GM10266 (cell line): Measurements from ENCODE around the gene KRT78.
"Not testable (repeated sequence)": the region's sequence is repeated elsewhere in the genome, so short reads cannot be mapped to it uniquely, and the experiment has no call there.

Experiments used
- DNase-seq: peaks from one replicate; pipeline ENCODE4 v3.0.0; 2012; ENCODE audit errors: extremely low spot score
- TF ChIP-seq, protein P1 (sequence below): IDR thresholded peaks from 2 replicates; pipeline ENCODE4 v1.5.1; 2012; ENCODE audit warnings: mild to moderate bottlenecking, low read depth; ENCODE audit not compliant: control insufficient read depth, insufficient read depth; ENCODE audit errors: missing control alignments

Gene KRT78

DNA sequence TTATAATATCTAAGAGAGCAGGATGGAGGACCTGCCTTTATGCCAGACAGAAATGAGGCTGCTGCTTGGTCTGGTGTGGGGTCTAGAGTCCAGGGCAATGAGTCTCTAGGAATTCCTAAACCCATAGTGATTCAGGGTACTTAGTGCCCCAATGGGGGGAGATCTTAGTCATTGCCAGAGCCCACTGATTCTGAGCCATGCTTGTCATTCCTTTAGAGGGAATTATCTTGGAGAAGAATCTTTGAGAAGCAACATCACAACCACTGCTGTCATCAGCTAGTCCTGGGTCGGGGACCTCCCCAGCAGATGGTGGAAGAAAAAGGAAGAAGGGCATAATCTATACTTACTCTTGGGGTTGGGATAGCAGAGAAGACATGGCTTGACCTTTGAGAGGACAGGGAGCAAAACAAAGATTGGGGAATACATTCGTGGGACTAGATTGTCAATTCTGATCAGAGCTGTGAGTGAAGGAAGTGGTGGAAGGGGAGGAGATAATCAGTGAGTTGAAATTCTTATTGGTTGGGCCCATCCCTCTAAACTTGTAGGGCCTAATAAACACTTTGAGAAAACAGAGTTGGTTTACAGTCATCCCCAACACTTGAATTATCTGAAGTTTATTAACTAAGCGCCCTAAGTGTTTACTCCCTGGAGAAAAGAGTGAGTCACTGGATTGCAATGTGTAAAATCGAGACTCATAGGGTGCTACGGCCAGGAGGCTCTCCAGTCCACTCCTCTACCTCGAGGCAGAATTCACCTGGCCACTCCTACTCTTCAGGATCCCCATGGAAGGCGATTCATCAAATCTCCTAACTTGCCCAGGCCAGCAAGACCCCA, 49.9 kb downstream of the KRT78 start:
- no peak for DNase-seq
- TF ChIP-seq, protein P1, sequence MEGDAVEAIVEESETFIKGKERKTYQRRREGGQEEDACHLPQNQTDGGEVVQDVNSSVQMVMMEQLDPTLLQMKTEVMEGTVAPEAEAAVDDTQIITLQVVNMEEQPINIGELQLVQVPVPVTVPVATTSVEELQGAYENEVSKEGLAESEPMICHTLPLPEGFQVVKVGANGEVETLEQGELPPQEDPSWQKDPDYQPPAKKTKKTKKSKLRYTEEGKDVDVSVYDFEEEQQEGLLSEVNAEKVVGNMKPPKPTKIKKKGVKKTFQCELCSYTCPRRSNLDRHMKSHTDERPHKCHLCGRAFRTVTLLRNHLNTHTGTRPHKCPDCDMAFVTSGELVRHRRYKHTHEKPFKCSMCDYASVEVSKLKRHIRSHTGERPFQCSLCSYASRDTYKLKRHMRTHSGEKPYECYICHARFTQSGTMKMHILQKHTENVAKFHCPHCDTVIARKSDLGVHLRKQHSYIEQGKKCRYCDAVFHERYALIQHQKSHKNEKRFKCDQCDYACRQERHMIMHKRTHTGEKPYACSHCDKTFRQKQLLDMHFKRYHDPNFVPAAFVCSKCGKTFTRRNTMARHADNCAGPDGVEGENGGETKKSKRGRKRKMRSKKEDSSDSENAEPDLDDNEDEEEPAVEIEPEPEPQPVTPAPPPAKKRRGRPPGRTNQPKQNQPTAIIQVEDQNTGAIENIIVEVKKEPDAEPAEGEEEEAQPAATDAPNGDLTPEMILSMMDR, result no peak

DNA sequence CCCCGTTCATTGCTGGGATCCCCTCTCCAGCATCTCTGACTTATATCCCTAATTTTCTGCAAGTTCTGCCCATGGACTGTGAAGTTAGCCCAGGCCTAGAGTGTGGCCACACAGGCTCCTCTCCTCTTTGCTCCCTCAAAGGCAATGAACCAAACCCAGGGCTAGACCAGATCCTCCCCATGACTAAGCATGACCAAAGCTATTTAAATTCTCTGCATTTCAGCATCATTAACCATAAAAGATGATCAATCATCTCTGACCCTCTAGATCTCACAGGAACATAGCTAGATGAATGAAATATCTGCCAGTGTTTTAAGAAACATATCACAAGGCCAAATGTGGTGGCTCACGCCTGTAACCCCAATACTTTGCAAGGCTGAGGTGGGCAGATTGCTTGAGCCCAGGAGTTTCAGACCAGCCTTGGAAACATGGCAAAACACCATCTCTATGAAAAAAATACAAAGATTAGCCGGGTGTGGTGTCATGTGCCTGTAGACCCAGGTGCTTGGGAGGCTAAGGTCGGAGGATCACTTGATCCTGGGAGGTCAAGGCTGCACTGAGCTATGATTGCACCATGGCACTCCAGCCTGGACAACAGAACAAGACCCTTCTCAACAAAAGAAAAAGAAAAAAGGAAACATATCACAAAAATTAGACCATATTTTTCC, 50.7 kb downstream of the KRT78 start:
- DNase-seq, result no peak
- TF ChIP-seq, protein P1, result no peak

DNA sequence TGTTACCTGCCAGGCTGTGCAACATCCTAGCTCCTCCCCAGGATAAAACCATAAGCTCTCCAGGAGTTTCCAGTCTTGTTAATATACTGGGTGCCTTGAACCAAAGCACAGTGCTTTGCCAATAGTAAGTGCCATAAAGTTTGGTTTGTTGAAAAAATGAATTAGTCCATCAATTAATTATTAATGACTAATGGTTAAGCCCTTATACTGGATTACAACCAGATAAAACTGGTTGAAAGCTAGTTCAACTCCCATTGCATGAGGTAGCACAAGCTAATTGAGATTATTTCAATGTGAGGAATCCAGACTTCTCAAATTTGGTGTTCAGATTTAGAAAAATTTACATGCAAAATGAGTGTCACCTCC, 51.3 kb downstream of the KRT78 start:
- no peak for DNase-seq
- TF ChIP-seq, protein P1, result no peak

DNA sequence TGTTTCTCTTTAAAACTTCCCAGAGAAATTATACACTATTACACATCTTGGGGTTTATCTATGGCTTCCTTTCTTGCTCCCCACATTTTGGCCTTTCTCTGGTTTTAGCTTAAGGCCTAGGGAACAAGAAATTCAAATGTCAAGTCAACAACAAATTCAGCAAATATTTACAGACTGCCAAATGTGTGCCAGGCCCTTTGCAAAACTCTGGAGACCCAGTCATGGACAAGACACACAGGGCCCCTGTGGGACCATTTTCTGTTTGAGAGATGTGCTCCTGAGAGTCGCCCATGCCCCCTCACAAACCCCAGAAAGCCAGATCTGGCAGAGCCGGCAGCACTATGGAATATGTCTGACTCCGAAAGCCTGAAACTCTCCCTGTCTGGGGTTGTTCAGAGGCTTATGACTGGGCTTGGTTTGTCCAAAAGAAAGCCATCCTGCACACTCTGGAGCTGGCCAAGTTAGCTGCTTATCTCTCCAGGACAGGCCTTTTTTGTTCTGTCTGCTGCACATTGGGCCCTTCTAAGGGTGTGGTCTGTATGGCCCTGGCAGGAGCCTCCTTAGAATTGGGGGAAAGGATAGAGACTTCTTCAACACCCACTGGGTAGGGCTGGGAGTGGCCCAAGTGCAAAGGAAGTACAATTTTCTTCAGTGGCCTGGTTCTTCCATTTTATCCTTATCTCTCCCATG, 51.8 kb downstream of the KRT78 start:
- DNase-seq, result no peak
- TF ChIP-seq, protein P1, result no peak

DNA sequence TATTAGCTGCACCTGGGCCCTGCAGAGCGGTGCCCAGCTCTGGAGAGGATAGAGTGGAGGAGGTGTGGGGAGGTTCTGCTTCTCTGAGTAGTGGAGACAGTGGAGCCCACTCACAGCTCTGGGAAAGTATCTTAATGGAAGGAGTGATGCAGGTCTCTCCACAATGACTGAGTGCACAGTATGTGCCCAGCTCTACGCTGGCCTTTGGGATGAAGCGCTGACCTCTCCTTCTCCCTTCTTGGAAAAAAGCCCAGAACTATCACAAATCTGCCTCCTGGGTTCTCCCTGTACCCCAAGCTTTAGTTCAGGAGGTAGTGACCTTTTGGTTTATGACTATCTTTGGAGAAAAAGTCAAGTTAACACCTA, 52.4 kb downstream of the KRT78 start:
- DNase-seq, result no peak
- TF ChIP-seq, protein P1, result no peak

DNA sequence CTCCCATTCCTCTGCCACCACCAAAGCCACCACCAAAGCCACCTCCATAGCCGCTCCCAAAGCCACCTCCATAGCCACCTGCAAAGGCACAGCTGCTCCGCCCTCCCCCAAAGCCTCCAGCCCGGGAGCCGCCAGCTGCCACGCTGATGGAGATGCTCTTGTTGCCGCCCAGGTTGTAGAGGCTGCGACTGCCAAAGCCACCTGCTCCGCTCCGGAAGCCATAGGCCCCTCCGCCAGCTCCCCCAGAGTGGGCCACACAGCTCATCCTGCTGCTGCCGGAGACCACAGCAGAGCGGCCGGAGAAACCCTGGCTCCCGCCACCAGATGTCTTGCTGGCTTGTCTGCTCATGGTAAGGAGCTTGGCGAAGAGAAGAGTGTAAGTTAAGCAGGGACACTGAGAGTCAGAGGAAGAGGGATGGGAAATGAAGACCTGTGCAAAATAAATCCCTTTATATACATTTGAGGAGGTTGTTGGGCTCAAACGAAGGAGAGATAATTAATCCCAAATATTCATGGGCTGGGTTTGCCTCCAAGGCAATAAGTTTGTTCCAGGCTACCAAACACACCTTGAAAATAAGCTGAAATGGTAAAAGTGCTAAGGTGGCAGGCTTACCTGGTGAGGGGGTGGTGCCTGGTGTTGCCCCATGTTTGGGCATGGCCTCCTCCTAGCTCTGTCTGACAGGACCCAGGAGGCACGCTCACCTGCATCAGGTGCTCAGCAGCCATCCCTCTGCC, 52.9 kb downstream of the KRT78 start, which contains the start of gene KRT3:
Gene KRT3 (minus strand): TSS at position 424 of the 735 bp plus-strand sequence. CDS start 75 bp downstream, at position 349.
- TF ChIP-seq, protein P1, result no peak
- no peak for DNase-seq

DNA sequence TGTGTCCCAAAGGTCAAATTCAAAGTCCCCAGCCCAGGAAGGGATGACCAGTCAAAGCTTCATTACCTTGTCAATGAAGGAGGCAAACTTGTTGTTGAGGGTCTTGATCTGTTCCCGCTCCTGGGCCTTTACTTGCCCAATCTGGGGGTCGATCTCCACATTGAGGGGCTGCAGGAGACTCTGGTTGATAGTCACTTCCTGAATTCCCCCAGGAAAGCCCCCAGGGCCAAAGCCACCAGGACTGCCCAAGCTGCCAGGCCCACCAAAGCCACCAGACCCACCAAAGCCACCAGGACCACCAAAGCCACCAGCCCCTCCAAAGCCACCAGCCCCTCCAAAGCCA, 53.5 kb downstream of the KRT78 start:
- DNase-seq, result not testable (repeated sequence)
